Measurements from ENCODE around the gene CHD2.

DNA sequence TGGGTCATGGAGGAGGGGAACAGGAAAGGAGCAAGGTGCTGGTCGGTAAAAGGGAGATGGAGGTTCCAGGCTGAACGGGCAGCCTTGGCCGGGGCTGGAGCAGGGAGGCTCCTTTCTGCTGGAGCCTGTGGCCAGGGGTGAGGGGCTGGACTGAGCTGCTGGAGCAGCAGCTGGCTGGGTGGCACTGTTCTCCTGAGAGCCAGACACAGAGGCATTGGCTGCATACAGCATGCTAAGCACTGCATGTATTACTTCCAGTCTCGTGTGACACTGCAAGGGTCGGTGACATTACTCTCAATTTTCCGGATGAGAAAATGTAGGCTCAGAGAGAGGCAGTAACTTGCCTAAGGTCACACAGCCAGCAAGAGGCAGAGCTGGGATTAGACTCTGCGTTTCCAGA lies 146.6 kb downstream of the CHD2 start:
- TF ChIP-seq EZH2 (IDR thresholded peaks at IDR 0.05; ENCODE audit: insufficient read depth, poor library complexity, severe bottlenecking) (no peak), EZH2phosphoT487 (IDR thresholded peaks at IDR 0.05; ENCODE audit: insufficient read depth, low read depth) (no peak)

All from GM23248 (cell line).